GM13977 (cell line): ENCODE data around the gene WNT9B.

Source experiments
- DNase-seq: peaks from one replicate; pipeline ENCODE4 v3.0.0; 2012; ENCODE audit warnings: low spot score
- in situ Hi-C: fragments of 300-500 bp; cut with MboI; formaldehyde crosslinking; loops from one replicate; pipeline ENCODE4 v1.12.0; 2022; ENCODE audit warnings: low sequenced_read_pairs, low pct_unique_long_range_greater_than_20kb, mixed read lengths, inconsistent platforms; ENCODE audit not compliant: unreplicated experiment
- TF ChIP-seq, protein P1 (sequence below): IDR thresholded peaks from 2 replicates; pipeline ENCODE4 v1.5.1; 2012; ENCODE audit warnings: mild to moderate bottlenecking, control low read depth; ENCODE audit not compliant: insufficient read depth; ENCODE audit errors: extremely low read depth, missing control alignments

The WNT9B gene

DNA sequence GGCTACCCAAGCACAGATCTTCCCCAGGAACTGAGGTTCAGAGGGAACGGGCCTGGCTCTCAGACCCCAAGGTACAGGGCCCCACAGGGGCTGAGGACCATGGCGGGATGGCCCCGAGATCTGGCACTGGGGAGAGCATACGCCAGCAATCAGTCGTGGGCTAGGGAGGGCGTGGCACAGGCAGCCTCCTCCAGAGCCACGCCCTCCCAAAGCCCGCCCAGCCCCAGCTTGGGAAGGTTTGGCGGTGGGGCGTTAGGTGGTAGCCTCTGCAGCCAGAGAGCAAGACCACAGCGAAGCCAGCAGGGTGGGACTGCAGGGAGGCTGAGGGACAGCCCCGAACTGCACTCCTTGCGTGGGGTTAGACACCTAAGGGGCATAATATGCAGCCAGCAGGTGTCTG lies 11.6 kb downstream of the WNT9B start:
- DNase-seq: no peak
- in situ Hi-C loops: no loop called here
- TF ChIP-seq, protein P1, sequence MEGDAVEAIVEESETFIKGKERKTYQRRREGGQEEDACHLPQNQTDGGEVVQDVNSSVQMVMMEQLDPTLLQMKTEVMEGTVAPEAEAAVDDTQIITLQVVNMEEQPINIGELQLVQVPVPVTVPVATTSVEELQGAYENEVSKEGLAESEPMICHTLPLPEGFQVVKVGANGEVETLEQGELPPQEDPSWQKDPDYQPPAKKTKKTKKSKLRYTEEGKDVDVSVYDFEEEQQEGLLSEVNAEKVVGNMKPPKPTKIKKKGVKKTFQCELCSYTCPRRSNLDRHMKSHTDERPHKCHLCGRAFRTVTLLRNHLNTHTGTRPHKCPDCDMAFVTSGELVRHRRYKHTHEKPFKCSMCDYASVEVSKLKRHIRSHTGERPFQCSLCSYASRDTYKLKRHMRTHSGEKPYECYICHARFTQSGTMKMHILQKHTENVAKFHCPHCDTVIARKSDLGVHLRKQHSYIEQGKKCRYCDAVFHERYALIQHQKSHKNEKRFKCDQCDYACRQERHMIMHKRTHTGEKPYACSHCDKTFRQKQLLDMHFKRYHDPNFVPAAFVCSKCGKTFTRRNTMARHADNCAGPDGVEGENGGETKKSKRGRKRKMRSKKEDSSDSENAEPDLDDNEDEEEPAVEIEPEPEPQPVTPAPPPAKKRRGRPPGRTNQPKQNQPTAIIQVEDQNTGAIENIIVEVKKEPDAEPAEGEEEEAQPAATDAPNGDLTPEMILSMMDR: no peak

DNA sequence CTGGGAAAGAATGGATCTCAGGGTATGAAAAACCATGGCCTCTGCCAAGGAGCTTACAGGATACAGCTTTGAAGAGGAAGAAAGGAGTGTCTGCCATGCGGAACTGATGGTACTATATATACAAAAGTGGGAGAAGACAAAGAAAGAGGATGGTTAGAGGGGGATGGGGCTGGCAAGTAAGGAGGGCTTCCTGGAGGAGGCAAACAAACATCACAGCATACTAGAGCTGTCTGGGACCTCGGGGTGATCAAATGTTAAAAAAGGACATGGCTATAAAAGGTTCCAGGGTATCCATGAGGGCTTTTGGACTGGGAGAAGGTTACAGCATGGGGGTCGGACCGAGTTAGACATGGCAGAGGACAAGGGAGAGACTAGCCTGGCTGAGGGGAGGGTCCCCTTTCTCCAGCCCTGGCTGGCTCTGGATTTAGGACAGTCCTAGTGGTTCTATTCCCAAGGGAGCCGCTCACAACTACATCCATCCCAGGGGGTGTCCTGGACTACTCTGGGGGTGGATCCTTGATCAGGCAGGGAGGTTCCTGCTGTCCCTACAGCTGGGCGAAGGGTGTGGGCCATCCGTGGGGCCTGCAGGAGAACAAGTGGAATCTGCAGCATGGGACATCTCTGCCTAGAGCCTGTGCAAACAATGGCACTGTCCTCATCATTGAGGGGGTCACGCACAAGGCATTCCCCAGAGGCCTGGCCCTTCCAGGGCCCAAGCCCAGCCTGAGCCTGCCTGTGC lies 12.2 kb downstream of the WNT9B start:
- in situ Hi-C loops: no loop called here
- DNase-seq: no peak
- TF ChIP-seq, protein P1: no peak

DNA sequence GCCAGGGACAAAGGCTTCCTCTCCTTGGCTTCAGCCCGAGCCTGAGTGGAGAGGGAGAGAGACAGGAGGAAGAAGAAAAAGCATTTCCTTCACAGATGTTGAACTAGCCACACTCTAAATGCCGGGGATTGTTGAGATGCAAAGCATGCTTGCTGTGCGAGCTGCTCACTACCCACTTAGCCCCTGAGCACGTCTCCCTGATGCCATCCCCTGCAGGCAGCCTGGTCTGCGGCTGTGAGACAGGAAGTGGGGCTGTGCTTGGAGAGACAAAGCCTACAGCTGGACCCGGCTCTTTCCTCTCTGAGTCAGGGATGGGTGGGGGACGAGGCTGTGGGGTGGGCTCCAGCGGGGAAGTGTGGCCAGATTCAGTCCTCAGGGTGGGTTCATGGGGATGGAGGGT lies 13.7 kb downstream of the WNT9B start:
- no peak for DNase-seq
- in situ Hi-C loops: no loop called here
- TF ChIP-seq, protein P1: no peak

DNA sequence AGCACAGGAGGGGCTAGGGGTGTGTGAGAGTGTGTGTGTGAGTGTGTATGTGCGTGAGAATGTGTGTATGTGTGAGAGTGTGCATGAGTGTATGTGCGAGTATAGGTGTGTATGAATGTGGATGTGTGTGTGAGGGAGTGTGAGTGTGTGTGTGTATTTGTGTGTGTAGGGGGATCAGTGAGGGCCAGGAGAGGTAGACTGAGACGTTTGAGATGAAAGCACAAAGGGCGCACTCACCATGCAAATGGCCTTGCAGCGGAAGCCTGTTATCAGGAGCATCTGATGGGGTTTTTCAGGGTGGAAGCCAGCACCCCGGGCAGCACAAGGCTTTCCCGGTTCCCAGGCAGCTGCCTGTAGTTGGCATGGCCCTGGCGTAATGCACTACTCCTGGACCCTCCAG lies 14.9 kb downstream of the WNT9B start:
- TF ChIP-seq, protein P1: no peak
- in situ Hi-C loops: no loop called here

DNA sequence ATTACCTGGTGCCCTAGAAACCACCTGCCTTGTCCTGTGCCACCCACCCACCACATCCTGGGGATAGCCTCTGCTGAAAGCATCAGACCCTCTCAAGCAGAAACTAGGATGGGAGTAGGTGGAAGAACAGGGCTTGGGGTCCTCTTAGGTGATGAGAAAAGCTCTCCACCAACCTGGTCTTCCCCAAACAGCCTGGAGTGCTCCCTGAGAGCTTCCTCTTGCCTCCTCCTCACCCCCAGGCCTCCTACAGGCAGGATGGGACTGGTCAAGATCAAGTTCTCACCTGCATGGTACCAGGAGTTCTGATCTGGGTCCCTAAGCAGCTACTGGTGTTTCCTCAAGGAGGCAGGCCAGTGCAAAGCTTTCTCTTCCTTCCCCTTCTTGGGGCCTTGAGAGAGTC lies 15.4 kb downstream of the WNT9B start:
- TF ChIP-seq, protein P1: no peak
- no peak for DNase-seq
- in situ Hi-C loops: no loop called here

More for the DNA sequence above, 14.9 kb downstream of the WNT9B start:
- no peak for DNase-seq

DNA sequence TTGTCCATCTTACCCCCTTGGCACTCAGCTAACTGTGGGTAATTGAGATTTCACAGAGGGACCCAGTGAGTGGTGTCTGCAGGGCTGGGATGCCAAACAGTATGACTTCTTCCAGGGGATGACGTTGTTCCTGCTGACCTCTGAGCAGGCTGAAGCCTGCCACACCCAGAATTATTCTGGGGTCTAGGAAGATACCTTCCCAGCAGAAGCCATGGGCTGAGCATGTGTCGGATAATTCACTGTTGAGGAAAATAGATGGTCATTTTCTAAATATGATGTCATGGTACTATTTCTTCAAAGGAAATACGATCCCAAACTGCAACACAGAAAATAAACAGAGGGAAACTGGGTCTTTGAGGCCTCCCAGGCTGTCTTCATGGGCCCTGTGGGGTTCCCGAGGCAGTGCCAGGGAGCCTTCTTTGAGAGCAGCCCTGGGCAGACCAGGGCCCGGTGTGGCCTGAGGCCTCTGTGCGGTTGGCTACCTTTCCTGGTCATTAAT lies 17.4 kb downstream of the WNT9B start:
- in situ Hi-C loops: no loop called here
- DNase-seq: no peak

More for the DNA sequence above, 17.4 kb downstream of the WNT9B start:
- TF ChIP-seq, protein P1: no peak
